Measurements from ENCODE around the gene TPPP2.

The TPPP2 gene

GRCh38 chr14:21081521-21082142 is 51.6 kb downstream of the TPPP2 start:
- DNase-seq, result no peak

Measured in CD4-positive, alpha-beta T cell treated with Interleukin-1 beta for 1 hour (primary cell).